WTC11 (cell line): ENCODE results near the gene SLC11A1.

Source experiments
- TF ChIP-seq, protein P1 (sequence below): fragments of 200-600 bp; IDR thresholded peaks from 2 replicates; pipeline ENCODE4 v1.8.0; 2022; ENCODE audit warnings: antibody characterized with exemption
- TF ChIP-seq, protein P2 (sequence below): sonication (generic); formaldehyde crosslinking; IDR thresholded peaks from 2 replicates; pipeline ENCODE4 v1.8.0; 2022; ENCODE audit warnings: mild to moderate bottlenecking, missing genetic modification reagents

DNA sequence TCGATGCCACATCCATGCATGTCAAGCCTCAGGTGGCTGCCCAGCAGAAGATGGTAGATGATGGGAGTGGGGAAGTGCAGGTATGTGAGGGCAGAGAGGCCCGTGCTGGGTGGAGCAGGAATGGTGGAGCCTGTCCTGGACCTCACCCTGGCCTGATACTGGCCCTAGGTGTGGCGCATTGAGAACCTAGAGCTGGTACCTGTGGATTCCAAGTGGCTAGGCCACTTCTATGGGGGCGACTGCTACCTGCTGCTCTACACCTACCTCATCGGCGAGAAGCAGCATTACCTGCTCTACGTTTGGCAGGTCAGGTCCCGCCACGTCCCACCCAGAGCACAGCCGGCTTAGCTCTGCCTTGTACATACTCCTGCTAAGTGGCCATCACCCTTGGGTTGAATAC is 49.8 kb downstream of the SLC11A1 start:
- TF ChIP-seq, protein P1, sequence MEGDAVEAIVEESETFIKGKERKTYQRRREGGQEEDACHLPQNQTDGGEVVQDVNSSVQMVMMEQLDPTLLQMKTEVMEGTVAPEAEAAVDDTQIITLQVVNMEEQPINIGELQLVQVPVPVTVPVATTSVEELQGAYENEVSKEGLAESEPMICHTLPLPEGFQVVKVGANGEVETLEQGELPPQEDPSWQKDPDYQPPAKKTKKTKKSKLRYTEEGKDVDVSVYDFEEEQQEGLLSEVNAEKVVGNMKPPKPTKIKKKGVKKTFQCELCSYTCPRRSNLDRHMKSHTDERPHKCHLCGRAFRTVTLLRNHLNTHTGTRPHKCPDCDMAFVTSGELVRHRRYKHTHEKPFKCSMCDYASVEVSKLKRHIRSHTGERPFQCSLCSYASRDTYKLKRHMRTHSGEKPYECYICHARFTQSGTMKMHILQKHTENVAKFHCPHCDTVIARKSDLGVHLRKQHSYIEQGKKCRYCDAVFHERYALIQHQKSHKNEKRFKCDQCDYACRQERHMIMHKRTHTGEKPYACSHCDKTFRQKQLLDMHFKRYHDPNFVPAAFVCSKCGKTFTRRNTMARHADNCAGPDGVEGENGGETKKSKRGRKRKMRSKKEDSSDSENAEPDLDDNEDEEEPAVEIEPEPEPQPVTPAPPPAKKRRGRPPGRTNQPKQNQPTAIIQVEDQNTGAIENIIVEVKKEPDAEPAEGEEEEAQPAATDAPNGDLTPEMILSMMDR = no peak
- TF ChIP-seq, protein P2, sequence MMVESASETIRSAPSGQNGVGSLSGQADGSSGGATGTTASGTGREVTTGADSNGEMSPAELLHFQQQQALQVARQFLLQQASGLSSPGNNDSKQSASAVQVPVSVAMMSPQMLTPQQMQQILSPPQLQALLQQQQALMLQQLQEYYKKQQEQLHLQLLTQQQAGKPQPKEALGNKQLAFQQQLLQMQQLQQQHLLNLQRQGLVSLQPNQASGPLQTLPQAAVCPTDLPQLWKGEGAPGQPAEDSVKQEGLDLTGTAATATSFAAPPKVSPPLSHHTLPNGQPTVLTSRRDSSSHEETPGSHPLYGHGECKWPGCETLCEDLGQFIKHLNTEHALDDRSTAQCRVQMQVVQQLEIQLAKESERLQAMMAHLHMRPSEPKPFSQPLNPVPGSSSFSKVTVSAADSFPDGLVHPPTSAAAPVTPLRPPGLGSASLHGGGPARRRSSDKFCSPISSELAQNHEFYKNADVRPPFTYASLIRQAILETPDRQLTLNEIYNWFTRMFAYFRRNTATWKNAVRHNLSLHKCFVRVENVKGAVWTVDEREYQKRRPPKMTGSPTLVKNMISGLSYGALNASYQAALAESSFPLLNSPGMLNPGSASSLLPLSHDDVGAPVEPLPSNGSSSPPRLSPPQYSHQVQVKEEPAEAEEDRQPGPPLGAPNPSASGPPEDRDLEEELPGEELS (CRISPR knock-in tag) = no peak
